Spinal cord (tissue), 10 donors: ENCODE results near the gene THSD4. TPM values are rescaled to one million over a fixed set of nuclear protein-coding genes. Genes with fewer than 3 reads are reported as not detected.
"Not testable (repeated sequence)": the region's sequence is repeated elsewhere in the genome, so short reads cannot be mapped to it uniquely, and the experiment has no call there.

Experiments used
- DNase-seq, 6 donors: peaks; one replicate each; pipeline versions ENCODE4 v3.0.0 to v3.0.0-alpha.2; 2013 to 2015; ENCODE audit warnings: low spot score in 6 of 6, low read depth in 4 of 6
- H3K27ac ChIP-seq: one replicate; pipeline ENCODE4 v1.5.1; 2013; ENCODE audit warnings: low read depth, low read length, control low read depth
- H3K27me3 ChIP-seq: one replicate; pipeline ENCODE4 v1.6.1; 2013; ENCODE audit warnings: low read length; ENCODE audit not compliant: control insufficient read depth, insufficient read depth
- H3K36me3 ChIP-seq: one replicate; pipeline ENCODE4 v1.6.1; 2013; ENCODE audit warnings: low read length; ENCODE audit not compliant: control insufficient read depth, insufficient read depth
- H3K4me1 ChIP-seq: one replicate; pipeline ENCODE4 v1.6.1; 2013; ENCODE audit warnings: low read length; ENCODE audit not compliant: control insufficient read depth, insufficient read depth
- H3K4me3 ChIP-seq: one replicate; pipeline ENCODE4 v1.5.1; 2013; ENCODE audit warnings: low read depth, low read length, control low read depth
- H3K9me3 ChIP-seq: one replicate; pipeline ENCODE4 v1.6.1; 2013; ENCODE audit warnings: low read length; ENCODE audit not compliant: control insufficient read depth, insufficient read depth
- WGBS: methylation state at CpG from one replicate; pipeline ENCODE4 v1.1.5; 2013; ENCODE audit warnings: missing lambda C conversion rate; ENCODE audit not compliant: insufficient coverage; 5-methylcytosine and 5-hydroxymethylcytosine counted together
- polyA plus RNA-seq, 2 donors: library from polyadenylated mRNA; unstranded; fragments of 120-200 nt; gene quantifications; one replicate each; pipeline ENCODE4 v1.2.1, GENCODE V29; 2013; ENCODE audit not compliant: insufficient read length in 2 of 2
- total RNA-seq, 2 donors: library from RNA; depleted of rRNA in 1 of 2; stranded (reverse); fragments of 120-200 nt in 1 of 2; fragments of >200 nt in 1 of 2; gene quantifications; one replicate each; pipeline versions ENCODE4 v1.2.3 to v1.2.4, GENCODE V29; 2013 to 2014
- donor health status: healthy.

Gene THSD4
- total and polyA plus RNA-seq, 4 donors, result 18.2 to 127 (median 63.2) TPM

- Histone ChIP-seq H3K36me3 (no peaks in the 10 kb centered on the region), H3K4me3 (no peak overlapping the region), H3K27ac (no peak overlapping the region), H3K4me1 (no peaks in the 10 kb centered on the region), H3K9me3 (no peaks in the 10 kb centered on the region), H3K27me3 (no peaks in the 10 kb centered on the region)
- no peak for DNase-seq
- WGBS, result 95% methylated on average over 3 of the region's 3 CpGs
Measured at GRCh38 chr15:71436854-71437253, 321.6 kb downstream of the THSD4 start.

- Histone ChIP-seq H3K9me3 (no peaks in the 10 kb centered on the region), H3K4me1 (no peaks in the 10 kb centered on the region), H3K36me3 (no peaks in the 10 kb centered on the region), H3K27ac (no peak overlapping the region), H3K4me3 (no peak overlapping the region), H3K27me3 (no peaks in the 10 kb centered on the region)
- no peak for DNase-seq
- 100% methylated on average over 1 of the region's 3 CpGs for WGBS
Measured at GRCh38 chr15:71437404-71437803, 322.1 kb downstream of the THSD4 start.

GRCh38 chr15:71437919-71438318 is 322.6 kb downstream of the THSD4 start:
- no peak for DNase-seq
- no peaks in the 10 kb centered on the region for H3K4me1 ChIP-seq
- no peak overlapping the region for H3K27ac ChIP-seq
- H3K36me3 ChIP-seq, result no peaks in the 10 kb centered on the region
- H3K9me3 ChIP-seq, result no peaks in the 10 kb centered on the region
- H3K4me3 ChIP-seq, result no peak overlapping the region
- no peaks in the 10 kb centered on the region for H3K27me3 ChIP-seq
- no CpG with 5 or more reads among the region's 4 CpGs for WGBS

GRCh38 chr15:71439478-71439877 is 324.2 kb downstream of the THSD4 start:
- H3K27ac ChIP-seq, H3K9me3 ChIP-seq, H3K27me3 ChIP-seq, H3K4me1 ChIP-seq, DNase-seq, H3K36me3 ChIP-seq, H3K4me3 ChIP-seq: not testable (repeated sequence)
- WGBS, result no CpG with 5 or more reads among the region's 2 CpGs

GRCh38 chr15:71440489-71441110 is 325.3 kb downstream of the THSD4 start:
- H3K4me3 ChIP-seq, result no peak overlapping the region
- no peaks in the 10 kb centered on the region for H3K36me3 ChIP-seq
- H3K9me3 ChIP-seq, result no peaks in the 10 kb centered on the region
- no peak overlapping the region for H3K27ac ChIP-seq
- no peaks in the 10 kb centered on the region for H3K4me1 ChIP-seq
- H3K27me3 ChIP-seq, result no peaks in the 10 kb centered on the region
- DNase-seq, result peak in 3 of 6 donors; percentile 36 to 93 (median 84)
- no CpG with 5 or more reads among the region's 3 CpGs for WGBS

- no peaks in the 10 kb centered on the region for H3K27me3 ChIP-seq
- no peaks in the 10 kb centered on the region for H3K9me3 ChIP-seq
- no peak overlapping the region for H3K27ac ChIP-seq
- peak in 2 of 6 donors; percentile 66 to 84 for DNase-seq
- no peaks in the 10 kb centered on the region for H3K4me1 ChIP-seq
- no CpG with 5 or more reads among the region's 4 CpGs for WGBS
- H3K4me3 ChIP-seq, result no peak overlapping the region
- no peaks in the 10 kb centered on the region for H3K36me3 ChIP-seq
Measured at GRCh38 chr15:71443538-71443937, 328.3 kb downstream of the THSD4 start.

- Histone ChIP-seq H3K36me3 (no peaks in the 10 kb centered on the region), H3K4me1 (peaks cover 3% of the 10 kb centered on the region), H3K4me3 (no peak overlapping the region), H3K9me3 (no peaks in the 10 kb centered on the region), H3K27me3 (no peaks in the 10 kb centered on the region), H3K27ac (no peak overlapping the region)
- no peak for DNase-seq
- WGBS, result 82% methylated on average over 7 of the region's 7 CpGs
Measured at GRCh38 chr15:71444032-71444810, 328.9 kb downstream of the THSD4 start.

GRCh38 chr15:71444866-71445590 is 329.8 kb downstream of the THSD4 start:
- H3K4me1 ChIP-seq, result peaks cover 3% of the 10 kb centered on the region
- DNase-seq, result no peak
- H3K36me3 ChIP-seq, result no peaks in the 10 kb centered on the region
- no peak overlapping the region for H3K27ac ChIP-seq
- no peaks in the 10 kb centered on the region for H3K27me3 ChIP-seq
- 70% methylated on average over 5 of the region's 5 CpGs for WGBS
- no peak overlapping the region for H3K4me3 ChIP-seq
- no peaks in the 10 kb centered on the region for H3K9me3 ChIP-seq

GRCh38 chr15:71447328-71448250 is 332.3 kb downstream of the THSD4 start:
- Histone ChIP-seq H3K4me1 (peaks cover 8% of the 10 kb centered on the region), H3K4me3 (no peak overlapping the region), H3K27ac (no peak overlapping the region), H3K27me3 (no peaks in the 10 kb centered on the region), H3K36me3 (no peaks in the 10 kb centered on the region), H3K9me3 (no peaks in the 10 kb centered on the region)
- no peak for DNase-seq
- 94% methylated on average over 4 of the region's 8 CpGs for WGBS
